HG03097 (cell line): ENCODE results near the gene EIF4E3.

ENCODE experiments used
- ATAC-seq: cut with Tn5 transposase; IDR thresholded peaks from one replicate; pipeline ENCODE4 v1.9.1; 2021; ENCODE audit not compliant: unreplicated experiment, low FRiP score

EIF4E3 gene

DNA sequence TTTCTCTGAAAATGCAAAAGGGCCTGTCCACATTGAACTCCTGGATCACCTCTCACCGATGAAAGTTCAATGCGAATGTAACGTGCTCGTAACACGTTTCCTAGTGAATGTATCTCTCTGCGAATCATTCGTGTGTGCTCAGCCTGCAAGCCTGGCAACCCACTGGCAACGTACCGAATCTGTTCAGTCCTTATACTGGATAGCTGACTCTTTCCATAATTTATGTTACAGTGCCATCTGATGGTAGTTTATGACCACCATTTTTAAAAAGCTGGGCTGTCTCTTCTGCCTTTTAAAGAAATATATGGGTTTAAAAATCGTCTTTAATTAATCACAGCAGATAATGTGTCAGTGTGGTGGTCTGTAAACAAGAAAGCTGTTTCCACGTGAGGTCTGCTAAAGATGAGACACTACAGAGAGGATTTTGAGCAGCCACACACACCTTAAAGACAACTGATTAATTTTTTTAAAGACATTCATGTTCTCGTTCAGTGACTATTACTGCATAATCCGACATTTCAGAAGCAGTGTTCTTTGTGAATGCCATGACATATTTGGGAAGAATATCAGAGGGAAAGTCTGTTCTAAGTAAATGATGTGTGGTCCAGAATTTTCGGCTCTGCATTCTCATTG, 72.3 kb downstream of the EIF4E3 start:
- ATAC-seq = no peak

DNA sequence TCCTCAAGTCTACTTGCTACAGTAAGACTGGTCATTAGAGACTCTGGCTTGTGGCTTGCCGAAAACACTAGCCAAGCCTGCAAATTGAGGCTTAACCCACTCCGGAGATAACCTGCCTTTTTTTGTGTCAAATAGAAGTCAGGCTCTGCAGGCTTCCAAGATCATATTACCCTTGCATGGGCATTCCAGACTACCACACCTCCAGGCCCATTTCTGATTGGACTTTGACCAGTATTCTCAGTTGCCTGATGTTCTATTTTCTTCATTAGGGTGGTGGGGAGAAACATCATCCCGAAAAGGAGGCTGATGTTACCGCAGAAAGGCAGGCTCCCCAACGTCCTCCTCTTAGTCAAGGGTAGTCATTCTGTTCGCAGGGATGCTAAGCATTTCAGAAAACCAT, 73.6 kb downstream of the EIF4E3 start:
- no peak for ATAC-seq

DNA sequence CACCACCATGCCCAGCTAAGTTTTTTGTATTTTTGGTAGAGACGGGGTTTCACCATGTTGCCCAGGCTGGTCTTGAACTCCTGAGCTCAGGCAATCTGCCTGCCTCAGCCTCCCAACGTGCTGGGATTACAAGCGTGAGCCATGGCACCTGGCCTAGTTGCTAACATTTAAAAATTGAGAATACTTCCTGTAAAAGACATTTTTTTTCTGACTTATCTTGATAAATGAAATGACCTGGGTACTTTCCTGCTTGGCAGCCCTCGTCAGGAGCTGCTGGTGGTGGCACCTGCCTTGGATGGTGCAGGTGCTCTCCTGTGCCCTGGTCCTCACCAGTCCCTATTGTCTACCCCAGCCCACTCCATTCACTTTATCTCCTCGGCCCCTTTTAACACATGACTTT, 74.8 kb downstream of the EIF4E3 start:
- no peak for ATAC-seq

DNA sequence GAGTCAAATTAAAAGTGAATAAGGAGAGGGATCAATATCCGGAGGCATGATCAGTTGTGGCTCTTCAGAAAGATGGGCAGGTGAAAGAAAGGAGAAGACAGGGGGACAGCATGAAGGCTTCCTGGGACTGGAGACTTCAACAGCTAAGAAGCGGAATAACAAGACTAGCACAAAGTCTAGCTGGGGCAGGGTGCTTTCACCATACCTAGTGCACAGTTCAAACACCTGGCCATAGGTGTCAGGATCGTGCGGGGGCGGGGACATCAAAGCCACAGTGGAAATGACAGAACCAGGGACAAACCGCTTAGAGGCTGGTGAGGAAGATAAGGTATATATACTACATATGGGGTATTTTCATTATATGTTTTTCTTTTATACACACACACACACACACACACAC, 75.4 kb downstream of the EIF4E3 start:
- no peak for ATAC-seq

DNA sequence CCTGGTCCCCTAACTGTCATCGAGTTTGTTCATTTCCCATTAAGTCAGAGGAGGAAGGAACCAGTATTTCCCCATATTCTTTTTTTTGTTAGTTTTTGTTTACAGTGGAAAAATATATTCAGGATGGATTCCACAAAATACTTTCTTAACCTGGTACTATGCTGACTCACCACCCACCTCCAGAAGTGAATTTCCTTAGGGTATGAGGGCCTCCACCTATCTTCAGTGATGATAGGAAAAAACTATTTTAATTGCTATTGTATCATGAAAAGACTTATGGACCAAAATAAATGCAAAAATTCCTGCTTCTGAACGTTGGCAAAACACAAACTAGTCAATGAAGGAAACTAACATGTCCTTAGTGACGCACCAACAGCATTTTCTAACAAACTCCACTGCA, 77.5 kb downstream of the EIF4E3 start:
- no peak for ATAC-seq

DNA sequence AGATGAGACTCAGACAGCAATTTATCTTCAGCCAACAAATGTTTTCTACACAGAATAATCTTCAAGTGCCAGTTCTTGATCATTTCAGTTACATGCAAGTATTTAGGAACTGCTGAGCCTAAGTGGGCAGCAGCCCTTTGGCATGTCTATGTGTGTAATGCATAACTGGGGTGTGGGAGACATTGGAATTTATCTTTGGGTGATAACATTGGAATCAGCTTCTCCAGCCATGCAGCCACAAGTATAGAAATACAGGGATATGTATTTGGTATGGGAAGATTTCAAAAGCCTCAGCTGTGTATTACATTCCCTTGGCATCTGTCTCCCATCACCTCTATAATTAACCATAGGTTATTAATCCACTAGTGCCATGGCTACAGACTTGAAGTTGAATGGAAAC, 78.2 kb downstream of the EIF4E3 start:
- ATAC-seq = no peak

DNA sequence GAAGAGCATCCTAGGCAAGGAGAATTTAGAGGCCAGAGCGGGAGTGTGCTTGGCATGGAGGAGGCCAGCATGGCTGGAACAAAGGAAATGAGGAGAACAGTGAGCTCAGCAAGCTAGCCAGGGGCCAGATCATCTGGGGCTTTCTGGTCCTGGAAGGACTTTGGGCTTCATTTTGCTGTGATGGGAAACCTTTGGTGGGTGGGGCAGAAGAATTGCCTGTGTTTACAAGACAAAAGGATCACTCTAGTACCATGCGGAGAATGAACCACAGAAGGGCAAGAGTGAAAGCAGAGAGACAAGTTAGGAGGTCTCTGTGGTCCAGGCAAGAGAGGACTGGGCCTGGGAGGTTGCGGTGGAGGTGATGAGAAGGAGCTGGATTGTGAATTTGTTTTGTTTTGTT, 80.1 kb downstream of the EIF4E3 start:
- no peak for ATAC-seq

DNA sequence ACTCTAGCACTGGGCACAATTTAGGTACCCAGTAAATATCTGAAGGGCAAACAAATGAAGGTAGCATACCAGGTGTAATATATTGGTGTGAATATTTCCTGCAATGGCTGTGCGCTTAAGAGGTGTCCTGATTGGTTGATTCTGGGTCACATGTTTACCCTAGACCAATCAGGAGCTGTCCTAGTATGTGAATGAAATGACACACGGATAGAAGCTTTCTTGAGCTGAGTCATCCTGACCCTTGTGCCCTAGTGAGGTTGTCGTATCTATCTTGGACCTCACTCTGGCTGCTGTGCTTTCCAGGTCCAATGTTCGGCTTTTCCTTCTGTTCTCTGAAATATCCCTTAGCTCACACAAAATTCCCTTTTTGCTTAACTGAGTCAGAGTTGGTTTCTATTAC, 83.5 kb downstream of the EIF4E3 start:
- ATAC-seq = no peak

DNA sequence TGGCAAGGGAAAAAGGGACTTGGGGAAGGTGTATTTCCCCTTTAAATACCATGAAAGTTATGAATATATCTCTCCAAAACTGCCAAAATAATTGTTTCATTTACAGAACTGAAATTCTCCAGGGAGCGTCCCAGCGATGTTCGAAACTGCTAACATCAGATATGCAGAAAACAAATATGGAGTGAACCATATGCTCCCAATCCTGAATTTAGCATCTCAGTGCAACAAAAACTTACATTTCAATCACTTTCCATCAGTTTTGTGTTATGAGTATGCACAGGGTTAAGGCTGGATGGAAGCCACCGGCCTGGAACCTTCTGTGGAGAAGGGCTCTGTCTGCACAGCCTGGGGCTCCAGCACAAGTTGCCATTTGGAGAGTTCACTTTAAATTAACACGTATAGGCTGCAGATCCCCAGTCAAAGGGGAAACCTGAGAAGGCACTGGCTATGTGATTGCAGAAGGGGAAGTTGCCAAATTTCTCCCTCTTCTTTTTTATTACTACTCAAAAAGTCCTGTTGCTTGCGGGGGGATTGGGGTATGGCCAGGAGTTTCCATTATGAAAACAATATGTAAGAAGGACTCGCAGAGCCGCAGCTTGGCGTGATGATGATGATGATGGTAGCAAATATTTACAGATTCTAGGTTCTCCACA, 84.7 kb downstream of the EIF4E3 start:
- ATAC-seq = no peak

DNA sequence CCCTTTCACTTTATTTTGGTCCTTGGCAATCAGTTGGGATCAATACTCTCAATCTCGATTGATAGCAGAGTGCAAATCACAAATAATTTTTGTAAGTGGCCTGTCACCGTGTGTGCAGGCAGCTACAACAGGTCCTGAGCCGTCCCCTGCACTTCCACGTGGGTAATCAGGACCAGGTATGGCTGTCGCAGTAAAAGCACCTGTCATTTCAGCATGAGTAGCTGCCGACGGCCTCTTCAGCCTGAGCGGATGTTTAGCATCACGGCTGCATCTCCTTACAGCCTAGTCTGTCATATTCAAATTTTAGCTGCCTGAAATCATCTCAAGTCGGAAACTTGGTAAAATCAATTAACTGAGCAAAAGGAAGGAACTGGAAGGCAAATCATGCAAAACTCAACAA, 88.7 kb downstream of the EIF4E3 start:
- no peak for ATAC-seq

DNA sequence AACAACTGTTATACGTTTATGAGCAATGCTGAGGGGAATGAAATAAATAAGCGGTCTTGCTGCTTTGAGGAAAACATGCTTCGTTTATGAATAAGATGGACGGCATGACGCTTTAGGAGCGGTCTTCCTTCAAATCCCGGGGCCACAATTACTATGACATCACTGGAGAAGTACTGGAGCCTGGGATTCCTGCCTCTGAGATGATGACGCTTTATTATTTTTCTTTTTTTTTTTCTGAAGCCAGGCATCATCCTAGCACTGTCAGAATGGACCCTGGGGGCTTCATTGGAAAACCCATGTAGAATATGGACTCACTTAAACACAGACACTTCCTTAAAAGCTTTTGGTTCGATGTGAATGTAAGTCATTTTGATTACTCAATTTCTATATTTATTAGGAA, 89.2 kb downstream of the EIF4E3 start:
- ATAC-seq = no peak

DNA sequence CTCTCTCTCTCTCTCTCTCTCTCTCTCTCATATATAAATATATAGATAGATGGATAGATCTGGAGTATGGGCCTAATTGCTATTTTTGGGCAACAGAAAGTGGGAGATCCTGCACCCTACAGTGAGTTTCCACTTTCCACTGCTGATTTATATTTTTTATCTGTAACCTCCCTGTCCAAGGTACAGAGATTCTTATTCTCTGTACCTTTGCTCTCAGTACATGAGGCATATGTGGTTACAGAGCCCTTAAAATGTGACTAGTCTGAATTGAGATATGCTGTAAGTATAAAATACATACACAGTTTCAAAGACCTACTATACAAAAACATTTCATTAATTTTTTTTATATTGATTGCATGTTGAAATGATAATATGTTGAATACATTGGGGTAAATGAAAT, 90.5 kb downstream of the EIF4E3 start:
- ATAC-seq = no peak

DNA sequence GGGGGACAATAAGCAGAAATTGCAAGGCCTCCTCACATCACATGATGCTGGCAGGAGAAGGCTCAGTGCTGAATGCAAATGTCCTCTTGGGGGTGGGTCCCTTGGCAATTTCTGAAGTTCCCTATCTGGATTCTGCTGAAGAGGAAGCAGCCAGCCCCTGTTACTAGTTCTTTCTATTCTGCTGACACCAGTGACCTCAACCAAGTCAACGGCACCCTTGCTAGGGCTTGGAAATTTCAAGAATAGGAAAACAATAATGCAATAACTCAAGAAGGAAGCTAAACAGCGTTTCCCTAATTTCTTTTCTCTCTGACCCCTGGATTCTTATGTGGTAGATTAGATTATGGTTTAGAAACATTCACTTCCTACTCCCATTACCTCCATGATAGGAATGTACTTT, 95.5 kb downstream of the EIF4E3 start:
- no peak for ATAC-seq

DNA sequence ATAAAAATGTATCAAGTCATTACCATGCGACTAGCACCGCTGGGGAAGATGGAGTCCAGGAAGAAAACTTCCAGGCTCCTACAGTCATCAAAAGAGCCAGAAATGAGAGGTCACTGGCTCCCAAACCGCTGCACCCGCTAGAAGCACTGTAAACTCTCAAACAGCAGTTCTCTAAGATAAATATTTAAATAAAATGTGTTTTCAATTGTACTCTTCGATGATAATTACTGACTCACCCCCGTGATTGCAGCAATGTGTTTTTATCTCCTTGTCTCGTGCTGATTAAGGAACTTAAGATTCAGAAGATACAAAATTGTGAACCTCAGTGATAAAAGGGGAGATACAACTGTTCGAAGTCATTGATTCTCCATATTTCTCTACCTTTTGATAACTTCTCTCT, 95.9 kb downstream of the EIF4E3 start:
- ATAC-seq = no peak

DNA sequence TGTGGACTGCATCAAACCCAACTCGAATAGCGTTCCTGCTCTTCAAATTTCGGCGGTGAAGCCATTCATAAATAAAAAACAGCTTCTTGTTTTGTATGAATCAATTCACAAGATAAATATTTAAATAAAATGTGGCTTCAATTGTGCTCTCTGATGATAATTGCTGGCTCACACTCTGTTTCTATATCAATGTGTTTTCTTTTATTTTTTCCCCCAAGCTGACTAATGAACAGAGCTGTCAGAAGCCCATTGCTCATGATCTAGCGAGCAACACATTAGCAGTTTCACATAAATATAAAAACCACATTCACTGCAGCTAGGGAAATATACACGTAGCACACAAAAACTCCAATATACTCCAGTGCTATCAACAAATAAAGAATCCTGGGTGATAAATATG, 96.7 kb downstream of the EIF4E3 start:
- ATAC-seq = no peak

DNA sequence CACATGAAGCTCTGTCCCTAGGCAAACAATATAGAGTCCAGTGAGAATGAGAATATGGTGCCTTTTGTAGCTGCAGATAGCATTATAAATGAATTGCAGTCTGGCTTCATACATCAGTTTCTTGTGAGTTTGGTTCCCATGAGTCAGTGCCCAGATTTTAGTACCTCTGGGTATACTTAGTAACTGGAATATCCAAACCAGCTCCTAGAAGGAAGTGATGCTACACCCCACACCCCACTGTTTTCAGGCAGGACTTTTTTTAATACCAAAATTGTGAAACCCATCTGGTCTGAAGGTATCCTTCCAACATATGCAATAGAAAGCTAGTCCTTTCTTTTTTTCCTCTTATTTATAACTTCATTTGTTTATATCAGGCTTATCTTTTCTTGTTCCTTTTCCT, 99.5 kb downstream of the EIF4E3 start:
- ATAC-seq = no peak
